Activated naive CD8-positive, alpha-beta T cell treated with anti-CD3 and anti-CD28 coated beads, Interleukin-2, amount 50 U/mL, for 16 hours (primary cell): ENCODE results near the gene NOL3.
A peak's percentile ranks its signal among the peaks of the same experiment; 100 is the strongest.

Experiments used
- DNase-seq: peaks from one replicate; pipeline ENCODE4 v3.0.0-alpha.2; 2020; ENCODE audit warnings: low read depth, low spot score

NOL3 gene

DNA sequence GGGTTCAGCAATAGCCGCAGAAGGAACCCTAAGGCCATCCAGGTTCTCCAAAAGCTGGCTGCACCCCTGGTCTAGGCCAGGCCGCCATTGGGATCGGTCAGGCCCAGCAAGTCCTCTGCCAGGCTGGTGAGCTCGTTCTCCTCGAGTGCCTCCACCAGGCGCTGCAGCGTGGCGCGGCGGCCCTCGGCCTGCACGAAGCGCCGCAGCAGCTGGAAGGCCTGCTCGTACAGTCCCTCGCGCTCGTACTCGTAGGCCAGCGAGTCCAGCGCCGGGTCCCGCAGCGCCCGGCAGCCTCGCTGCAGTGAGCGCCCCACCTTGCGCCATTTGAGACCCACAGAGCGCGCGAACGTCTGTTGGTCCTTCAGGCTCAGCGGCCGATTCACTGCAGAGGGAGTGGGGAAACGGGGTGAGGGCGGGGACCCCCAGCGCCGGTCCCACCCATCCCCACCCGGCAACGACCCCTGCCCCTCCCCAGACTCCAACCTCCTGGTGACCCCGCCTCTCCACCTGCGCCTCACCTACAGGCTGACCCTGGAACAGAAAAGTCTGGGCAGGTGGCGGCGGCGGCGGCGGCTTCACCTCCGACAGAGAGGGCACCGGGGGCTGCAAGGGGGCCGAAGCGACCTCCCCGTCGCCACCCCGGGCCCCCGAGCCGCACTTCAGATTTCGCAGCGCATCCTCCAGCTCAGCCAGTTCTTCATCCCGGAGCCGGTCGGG lies 15.6 kb upstream of the NOL3 start:
- no peak for DNase-seq

DNA sequence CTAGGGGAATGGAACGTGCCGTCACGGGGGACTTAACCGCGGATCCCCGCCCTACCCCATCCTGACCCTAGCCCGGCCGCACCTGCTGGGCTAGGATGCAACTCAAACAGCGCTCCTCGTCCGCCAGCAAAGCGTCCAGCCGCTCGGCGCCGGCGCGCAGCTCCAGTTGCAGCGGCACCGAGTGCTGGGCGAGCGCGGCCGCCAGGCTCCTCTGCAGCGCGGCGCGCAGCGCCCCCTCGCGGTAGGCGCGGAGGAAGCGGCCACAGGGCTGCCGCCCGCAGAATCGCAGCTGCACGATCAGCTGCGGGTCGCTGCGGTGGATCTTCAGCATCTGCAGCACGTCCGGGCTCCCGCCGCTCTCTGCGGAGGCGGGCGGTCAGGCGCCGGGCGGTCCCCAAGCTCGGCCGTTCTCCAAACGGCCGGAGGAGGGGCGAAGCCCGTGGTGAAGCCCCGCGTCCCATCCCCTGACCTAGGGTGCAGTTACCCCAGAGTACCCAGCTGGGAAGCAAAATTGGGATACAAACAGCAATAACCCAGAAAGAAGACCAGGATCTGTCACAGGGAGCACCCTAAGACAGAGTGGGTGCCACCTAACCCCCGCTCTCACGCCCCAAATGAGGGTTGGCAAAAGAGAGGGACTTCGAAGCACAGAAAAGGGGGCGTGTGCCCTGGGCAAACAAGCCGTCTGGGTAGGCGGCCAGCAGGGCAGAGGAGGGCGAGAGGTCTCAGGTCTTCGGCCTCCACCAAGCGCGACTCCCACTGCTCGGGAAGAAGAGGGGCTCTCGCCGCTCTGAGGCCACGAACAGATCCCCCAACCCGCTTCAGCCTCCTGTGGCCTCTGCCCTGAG lies 14.8 kb upstream of the NOL3 start:
- DNase-seq, result peak; percentile 39

DNA sequence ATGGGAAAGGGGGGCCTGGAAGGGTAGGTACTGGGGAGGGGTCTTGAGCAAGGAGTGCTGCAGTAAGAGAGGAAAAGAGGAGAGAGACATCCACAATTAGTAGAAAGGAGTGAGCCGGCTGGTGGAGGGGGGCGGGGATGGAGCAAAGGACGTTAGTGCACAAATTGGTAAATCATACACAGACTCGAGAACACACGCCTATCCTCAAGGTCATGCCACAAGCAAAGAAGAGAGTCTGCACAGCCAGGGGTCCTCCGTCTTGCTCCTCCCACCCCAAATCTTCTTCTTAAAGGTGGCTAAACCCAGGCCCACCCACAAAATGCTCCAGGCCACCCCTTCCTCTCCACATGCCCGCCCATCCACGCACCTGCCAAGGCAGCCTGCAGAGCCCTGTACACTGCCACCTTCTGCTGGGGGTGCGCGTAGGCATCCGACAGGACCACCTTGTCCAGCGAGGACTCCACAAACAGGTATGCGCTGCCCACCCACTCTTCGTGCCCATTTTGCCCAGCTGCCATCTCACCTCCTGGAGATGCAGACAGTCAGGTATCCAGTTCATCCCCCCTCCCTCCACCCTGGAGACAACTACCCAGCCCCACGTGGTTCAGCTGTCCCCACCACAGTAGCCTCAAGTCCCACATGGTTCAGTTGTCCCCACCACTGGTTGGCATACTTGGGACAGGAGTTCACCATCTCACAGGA lies 14.0 kb upstream of the NOL3 start:
- no peak for DNase-seq

DNA sequence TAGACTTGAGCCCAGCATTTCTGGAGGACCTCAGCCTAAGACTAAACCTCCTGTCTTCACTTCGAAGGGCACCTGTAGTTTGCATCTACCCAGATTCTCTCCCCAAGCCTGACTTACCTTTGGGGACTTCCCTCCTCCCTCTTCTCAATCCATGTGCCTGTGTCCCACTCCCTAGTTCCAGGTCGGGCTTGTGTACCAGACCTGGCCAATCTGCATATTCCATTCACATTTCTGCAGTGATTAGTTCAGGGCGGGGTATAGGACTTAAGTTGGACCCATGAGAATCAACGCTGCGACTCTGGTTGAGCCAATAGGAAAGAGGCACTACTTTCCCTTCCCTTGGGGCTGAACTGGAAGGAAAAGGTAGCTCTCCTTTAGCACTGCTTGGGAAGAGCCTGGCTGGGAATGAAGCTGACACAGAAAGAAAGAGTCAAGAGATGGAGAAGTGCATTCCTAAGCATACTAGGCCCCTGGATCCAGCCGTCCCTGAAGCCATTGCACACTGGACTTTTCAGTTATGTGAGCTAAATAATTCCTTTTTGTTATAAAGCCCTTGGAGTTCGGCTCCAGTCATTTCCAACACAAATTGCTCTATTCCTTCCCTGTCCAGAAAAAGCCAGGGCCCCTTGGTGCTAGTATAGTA lies 13.1 kb upstream of the NOL3 start:
- DNase-seq, result no peak

DNA sequence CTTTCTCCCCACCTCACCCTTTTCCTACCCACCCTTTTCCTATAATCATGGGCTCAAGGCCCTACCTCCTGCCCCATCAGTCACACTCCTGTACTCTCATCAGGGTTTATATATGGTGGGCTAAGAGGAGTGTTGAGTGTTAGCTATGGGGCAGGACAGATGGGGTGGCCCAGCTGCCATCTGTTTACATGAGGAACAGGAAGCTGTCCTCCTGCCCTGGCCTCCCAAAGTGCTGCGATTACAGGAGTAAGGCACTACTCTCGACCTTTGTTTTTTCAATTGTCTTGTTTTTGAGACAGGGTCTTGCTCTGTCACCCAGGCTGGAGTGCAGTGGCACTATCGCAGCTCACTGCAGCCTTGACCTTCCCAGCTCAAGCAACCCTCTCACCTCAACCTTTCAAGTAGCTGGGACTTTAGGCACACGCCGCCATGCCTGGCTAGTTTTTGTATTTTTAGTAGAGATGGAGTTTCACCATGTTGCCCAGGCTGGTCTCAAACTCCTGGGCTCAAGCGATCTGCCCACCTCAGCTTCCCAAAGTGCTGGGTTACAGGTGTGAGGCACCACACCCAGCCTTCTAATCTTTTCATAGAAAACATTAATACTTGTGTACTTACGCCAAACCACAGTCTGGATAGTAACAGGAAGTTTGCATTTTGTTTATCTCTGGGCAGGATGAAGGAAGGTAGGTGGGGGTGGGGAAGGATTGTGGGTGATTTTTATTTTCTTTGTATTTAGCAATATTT lies 12.3 kb upstream of the NOL3 start:
- DNase-seq, result no peak

DNA sequence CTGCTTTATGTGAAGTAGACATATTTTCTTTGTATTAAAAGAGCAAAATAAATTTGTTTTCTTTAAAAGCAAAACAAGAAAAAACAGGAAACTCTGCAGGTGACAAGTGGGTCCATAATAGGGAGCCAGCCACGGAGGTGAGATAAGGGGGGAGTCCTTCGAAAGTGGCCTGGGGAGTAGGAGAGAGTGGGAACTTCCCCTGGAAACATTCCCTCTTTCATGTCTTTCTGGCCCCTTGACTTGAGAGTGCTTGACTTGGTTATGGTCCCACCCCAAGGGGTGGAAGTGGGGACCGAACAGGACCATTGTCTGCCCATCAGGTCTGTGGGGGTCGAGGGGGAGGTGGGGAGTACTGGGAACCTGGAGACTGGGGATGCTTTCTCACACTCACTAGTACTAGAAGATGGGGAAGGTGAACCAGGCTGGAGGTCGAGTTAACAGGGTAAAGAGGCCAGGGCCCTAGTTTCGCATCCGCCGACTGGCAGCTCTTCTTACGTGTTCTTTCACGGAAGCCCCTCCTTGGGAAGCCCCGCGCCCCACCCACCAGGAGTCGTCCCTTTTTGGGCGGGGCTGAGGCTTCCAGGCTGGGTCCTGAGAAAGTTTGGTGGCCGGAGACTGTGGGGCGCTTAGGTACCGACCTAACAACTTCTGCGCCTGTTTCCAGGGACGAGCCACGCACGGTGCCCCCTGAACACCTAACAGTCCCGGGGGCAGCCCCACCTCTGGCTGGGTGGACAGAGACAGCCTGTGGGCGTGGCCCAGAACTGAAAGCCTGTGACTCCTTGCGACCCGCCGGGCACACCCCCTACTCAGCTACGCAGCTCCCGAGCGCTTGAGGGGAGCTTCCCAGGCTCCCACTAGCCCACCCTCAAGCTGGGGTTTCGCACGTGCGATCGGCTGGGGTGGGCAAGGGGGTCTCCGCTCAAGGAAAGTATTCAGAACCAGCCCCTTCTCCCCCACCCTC lies 11.4 kb upstream of the NOL3 start:
- DNase-seq, result no peak

DNA sequence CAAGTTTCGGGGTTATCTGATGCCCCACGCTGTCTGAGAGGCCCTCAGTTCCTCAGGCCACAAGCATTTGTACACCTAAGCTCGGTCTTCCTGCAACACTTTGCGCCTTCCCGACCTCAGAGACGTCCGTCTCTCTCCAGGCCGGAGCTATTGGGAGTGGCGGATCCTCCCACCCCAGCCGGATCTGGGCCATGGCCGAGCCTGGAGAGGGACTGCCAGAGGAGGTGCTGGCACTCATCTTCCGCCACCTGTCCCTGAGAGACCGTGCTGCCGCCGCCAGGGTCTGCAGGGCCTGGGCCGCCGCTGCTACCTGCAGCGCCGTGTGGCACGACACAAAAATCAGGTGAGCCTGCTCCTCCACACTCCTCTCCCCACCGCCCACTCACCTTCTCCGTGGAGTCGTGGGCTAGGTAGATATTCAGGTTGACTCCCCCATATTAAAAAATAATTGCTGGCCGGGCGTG lies 8.7 kb upstream of the NOL3 start:
- no peak for DNase-seq

DNA sequence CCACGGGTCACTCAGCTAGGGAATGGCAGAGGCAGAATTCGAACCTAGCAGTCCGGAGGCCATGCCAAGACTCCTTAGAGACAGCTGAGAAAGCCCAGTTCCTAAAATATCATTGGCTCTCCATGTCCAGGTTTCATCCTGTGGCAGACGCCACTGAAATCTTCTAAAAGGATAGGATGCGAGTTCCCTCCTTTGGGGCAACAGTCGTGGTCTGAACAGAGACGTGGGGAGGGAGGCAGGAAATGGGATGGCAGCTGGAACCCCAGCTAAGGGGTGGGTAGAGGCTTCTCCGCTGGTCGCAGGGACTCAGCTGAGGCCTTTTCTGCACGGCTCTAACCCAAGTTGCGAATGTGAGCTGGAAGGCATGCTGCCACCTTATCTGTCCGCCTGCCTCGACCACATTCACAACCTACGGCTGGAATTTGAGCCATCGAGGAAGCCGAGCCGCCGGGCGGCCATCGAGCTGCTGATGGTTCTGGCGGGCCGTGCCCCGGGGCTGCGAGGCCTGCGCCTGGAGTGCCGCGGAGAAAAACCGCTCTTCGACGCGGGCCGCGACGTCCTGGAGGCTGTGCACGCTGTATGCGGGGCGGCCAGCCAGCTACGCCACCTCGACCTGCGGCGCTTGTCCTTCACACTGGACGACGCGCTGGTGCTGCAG lies 7.7 kb upstream of the NOL3 start:
- no peak for DNase-seq

DNA sequence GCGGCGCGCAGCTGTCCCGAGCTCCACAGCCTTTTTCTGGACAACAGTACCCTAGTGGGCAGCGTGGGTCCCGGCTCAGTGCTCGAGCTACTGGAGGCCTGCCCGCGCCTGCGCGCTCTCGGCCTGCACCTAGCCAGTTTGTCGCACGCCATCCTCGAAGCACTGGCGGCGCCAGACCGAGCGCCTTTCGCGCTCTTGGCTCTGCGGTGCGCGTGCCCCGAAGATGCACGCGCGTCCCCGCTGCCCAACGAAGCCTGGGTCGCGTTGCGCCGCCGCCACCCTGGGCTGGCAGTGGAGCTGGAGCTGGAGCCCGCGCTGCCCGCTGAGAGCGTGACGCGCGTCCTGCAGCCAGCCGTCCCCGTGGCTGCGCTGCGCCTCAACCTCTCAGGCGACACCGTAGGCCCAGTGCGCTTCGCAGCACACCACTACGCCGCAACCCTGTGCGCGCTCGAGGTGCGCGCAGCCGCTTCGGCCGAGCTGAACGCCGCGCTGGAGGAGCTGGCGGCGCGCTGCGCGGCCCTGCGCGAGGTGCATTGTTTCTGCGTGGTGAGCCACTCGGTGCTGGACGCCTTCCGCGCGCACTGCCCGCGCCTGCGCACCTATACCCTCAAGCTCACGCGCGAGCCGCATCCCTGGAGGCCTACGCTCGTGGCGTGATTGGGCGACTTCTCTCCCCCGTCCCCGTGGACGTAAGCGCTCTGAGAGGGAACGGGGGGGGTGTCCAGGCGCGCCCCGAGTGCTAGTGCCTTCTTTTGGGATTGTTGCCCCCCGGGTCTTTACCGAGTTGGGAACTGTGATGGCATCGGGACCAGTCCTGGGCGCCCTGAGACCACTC lies 7.0 kb upstream of the NOL3 start:
- no peak for DNase-seq

DNA sequence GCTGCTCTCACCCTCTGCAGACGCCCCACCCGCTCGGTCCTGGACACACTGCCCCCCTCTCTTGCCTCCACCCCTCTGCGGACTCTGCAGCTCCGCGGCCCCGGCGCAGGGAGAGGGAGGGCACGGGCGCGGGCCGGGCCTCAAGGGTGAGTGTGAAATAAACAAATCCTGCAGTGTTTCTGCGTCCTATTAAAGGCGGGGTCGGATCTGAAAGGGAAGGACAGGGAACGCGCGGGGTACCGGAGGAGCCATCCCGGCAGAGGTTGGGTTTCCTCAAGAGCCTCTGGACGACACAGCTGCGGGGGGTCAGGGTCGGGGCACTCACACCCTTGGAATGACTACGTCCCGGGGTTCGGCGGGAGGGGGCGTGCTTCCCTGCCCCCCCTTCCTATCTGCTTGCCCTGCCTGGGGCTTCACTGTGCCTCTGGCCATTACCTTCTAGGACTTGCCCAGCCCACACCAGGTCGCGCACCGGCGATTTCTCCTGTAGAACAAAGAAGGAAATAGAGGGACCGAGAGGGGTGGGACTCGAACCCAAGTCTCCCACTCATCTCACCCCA lies 6.3 kb upstream of the NOL3 start:
- no peak for DNase-seq

DNA sequence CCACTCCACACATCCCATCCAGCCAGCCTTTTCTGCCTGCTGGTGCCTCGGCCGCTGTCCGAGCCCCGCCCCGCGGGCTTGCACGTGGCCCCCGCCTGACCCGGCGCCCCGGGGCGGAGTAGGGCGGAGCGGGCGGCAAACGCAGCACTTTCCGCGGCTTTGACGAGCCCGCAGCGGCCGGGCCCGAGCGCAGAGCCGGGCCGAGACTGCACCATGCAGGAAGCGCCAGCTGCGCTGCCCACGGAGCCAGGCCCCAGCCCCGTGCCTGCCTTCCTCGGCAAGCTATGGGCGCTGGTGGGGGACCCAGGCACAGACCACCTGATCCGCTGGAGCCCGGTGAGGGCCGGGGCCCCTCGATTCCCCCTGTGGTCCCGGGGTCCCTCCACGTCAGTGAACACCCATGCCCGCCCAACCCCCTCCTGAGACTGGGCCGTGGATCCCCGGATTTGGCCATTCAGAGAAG lies 5.7 kb upstream of the NOL3 start, which contains the start of gene HSF4:
Gene HSF4 (plus strand): TSS at position 147 of the 463 bp plus-strand sequence. CDS start 67 bp downstream, at position 214.
- no peak for DNase-seq

DNA sequence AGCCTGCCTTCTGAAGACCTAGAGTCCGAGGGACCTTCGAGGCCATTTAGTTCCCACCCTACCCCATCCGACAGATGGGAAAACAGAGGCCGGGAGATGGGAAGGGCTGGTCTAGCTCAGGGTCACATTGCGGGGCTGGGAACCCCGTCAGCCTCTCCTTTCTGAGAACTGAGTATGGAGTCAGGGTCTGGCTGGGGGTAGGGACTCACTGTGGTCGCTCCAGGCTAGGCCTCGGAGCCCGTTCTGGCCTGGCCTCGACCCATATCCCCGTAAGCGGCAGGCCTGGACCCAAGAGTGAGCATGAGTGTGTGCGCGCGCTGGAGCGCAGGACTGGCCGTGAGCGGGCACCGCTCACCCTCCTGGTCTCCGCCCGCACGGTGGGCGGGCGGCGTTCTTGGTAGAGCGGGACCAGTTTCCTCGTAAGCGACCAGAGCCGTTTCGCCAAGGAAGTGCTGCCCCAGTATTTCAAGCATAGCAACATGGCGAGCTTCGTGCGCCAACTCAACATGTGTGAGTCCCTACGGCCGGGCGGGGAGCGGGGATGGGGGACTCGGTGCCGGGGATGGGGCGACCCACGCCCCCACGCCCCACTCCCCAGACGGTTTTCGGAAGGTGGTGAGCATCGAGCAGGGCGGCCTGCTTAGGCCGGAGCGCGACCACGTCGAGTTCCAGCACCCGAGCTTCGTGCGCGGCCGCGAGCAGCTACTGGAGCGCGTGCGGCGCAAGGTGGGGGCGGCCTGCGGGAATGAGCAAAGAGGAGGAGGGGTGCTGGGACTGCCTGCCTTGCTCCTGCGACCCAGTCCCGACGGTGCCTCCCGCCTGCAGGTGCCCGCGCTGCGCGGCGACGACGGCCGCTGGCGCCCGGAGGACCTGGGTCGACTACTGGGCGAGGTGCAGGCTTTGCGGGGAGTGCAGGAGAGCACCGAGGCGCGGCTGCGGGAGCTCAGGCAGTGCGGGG lies 4.9 kb upstream of the NOL3 start:
- no peak for DNase-seq

DNA sequence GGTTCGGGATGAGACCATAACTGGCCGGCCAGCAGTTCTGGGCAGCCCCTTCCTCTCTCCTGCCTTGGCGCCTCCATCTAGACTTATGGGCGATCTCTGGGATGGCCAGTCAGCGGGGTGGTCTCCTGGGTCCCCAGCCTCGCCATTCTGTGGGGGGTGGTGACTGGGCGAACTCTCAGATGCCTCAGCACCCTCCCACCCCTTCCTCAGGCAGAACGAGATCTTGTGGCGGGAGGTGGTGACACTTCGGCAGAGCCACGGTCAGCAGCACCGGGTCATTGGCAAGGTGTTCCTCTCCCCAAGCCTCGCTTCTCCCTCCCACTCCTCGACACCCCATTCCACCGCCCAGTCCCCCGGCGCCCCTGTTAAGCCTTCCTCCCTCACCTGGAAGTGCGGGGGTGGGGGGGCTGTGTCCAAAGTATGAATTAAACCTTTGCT lies 4.2 kb upstream of the NOL3 start:
- no peak for DNase-seq

DNA sequence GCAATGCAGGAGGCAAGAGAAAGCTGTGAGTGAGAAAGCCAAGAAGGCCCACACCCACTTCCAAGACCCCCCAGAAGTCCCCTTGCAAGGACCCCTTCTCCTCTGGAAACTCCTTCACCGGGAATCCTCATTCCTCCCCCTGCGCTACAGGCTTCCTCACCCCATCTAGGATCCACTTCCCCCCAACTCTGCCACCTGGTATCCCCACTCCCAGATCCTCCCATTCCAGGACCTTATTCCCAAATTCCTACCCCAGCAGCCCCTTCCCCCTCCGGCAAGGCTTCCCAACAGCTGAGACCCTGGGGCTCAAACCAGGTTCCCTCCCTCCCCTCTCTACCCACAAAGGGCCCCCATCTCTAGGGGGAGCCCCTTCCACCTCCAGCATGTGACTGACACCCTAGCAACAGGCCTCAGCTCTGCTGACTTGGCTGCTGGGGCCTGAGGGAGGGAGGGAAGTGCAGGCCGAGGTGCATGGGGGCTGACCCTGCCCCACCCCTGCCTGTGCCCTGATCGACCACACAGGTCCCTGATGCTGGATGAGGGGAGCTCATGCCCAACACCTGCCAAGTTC lies 3.7 kb upstream of the NOL3 start:
- DNase-seq, result no peak

DNA sequence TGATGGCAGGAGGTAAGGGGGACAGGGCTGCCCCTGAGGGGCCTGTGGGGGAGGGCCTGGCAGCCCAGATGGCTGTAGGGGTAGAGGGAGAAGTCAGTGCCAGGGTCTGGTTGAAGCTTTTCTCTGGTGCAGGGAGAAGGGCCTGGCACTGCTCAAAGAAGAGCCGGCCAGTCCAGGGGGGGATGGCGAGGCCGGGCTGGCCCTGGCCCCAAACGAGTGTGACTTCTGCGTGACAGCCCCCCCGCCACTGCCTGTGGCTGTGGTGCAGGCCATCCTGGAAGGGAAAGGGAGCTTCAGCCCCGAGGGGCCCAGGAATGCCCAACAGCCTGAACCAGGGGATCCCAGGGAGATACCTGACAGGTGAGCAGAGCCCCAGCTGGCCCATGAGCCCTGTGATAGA lies 2.8 kb upstream of the NOL3 start:
- no peak for DNase-seq

DNA sequence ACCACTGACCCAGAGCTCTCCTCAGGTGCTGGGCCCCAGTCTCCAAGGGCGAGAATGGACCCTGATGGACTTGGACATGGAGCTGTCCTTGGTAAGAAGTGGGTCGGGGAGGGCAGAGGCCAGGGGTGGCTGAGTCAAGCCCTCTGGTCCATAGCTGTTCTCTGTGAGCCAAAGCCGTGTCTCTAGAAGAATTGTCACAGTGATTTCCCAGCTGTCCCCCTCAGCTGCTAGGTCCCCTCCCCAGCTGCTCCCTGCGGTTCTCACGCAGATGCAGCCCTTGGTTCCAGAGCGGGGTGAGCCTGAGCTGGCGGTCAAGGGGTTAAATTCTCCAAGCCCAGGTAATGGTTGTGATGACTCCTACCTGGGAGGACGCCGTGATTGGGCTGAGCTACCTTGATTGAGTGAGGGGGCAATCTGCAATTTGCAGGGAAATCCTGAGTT lies 1.3 kb upstream of the NOL3 start:
- no peak for DNase-seq
